Right ventricle myocardium inferior (tissue), 1 donor: Measurements from ENCODE around the gene ABCF3. TPM values are rescaled to one million over a fixed set of nuclear protein-coding genes. Genes with fewer than 3 reads are reported as not detected.

Experiments
- ATAC-seq: fragments of 200-7000 bp; cut with Tn5 transposase; one replicate; pipeline ENCODE4 v1.9.1; 2020; ENCODE audit warnings: mild to moderate bottlenecking, moderate library complexity
- DNase-seq: peaks from one replicate; pipeline ENCODE4 v3.0.0; 2021; ENCODE audit errors: missing footprints
- intact Hi-C: fragments of 100-400 bp; cut with DNase I; formaldehyde crosslinking; loops from one replicate; pipeline ENCODE4 v1.11.0; 2022
- microRNA-seq: library from miRNA; unstranded; fragments of <30 nt; microRNA quantifications from one replicate; pipeline ENCODE4 v1.2.0, GENCODE V29; 2020
- total RNA-seq: library from RNA; stranded (reverse); fragmentation: NEBNext Ultra II Directional; extraction: Animal tissue kit (Norgen Biotek cat#: 25700); gene quantifications from one replicate; pipeline ENCODE4 v1.2.1, GENCODE V29; 2021
- donor health status: DM: no; HTN: yes; CAD: no; lungs with severe emphysema.

ABCF3 gene
- total RNA-seq, 1 donor from 2014 or later: 68.2 TPM

GRCh38 chr3:184239221-184239620, 53.2 kb downstream of the ABCF3 start:
- intact Hi-C loops: no loop called here
- no peak for DNase-seq
- ATAC-seq: no peak

GRCh38 chr3:184239708-184240107, 53.7 kb downstream of the ABCF3 start:
- DNase-seq (no peak), ATAC-seq (no peak)
- intact Hi-C loops: no loop called here

- DNase-seq: no peak
- ATAC-seq: no peak
- intact Hi-C loops: no loop called here
Measured at GRCh38 chr3:184240384-184241140, 54.6 kb downstream of the ABCF3 start.

DNA sequence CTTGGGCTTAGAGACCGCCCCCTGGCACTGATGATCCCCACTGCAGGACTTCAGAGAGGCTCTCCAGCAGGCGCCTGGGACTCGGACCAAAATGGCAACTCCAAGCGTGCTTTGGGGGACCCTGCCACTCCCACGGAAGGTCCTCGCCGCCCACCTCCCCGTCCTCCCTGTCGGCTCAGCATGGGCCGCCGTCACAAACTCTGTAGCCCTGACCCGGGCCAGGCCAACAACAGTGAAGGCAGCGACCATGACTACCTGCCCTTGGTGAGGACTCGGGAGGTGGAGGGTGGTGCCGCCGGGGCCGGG, 55.1 kb downstream of the ABCF3 start:
- ATAC-seq (no peak), DNase-seq (no peak)
- intact Hi-C loops: no loop called here

DNA sequence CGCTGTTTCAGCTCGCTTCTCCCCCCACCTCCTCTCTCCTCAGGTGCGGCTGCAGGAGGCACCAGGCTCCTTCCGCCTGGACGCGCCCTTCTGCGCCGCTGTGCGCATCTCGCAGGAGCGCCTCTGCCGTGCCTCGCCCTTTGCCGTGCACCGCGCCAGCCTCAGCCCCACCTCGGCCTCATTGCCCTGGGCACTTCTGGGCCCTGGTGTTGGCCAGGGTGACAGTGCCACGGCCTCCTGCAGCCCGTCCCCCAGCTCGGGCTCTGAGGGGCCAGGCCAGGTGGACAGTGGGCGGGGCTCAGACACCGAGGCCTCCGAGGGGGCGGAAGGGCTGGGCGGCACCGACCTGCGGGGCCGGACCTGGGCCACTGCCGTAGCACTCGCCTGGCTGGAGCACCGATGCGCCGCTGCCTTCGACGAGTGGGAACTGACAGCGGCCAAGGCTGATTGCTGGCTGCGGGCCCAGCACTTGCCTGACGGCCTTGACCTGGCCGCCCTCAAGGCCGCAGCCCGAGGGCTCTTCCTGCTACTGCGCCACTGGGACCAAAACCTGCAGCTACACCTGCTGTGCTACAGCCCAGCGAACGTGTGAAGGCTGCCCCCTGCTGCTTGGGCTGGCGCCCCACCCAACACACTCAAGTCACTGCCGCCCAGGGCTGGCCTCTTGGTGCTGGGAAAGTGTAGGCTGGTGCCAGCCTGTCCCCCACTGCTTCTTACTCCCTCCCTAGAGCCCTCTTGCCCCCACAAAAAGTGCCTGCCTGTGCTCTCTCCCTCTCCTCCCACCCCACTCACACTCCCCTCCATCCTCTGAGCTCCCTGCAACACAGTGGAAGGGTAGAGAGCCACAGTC, 55.7 kb downstream of the ABCF3 start:
- ATAC-seq: peak; percentile 61
- intact Hi-C loops: no loop called here
- no peak for DNase-seq

DNA sequence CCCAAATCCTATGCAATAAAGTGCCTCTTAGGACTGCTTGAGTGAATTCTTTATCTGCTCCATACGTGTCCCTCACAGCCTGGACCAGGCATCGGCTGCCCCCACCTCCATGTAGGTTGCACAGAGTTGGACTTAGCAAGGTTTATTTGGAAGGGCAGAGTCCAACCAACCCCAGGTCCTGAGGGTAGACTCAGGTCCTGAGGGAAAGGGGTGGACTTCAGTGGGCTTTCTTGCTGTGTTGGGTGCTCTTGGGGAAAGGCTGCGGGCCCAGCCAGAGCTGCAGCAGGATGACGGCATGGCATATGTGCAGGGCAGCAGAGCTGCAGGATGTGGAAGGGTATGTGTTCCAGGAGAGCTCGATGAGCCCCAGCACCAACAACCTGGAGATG, 56.3 kb downstream of the ABCF3 start:
- no peak for DNase-seq
- intact Hi-C loops: no loop called here
- no peak for ATAC-seq

Small RNA genes lying within 50 kb of the gene (microRNA-seq; reads per million reads assigned to microRNA genes)
- not detected for gene MIR1224

Other genes starting within 250 kb of the ABCF3 start
- gene ABCC5, start 168.3 kb upstream of the ABCF3 start, total RNA-seq: 48.2 TPM
- not detected for gene HTR3D, start 154.5 kb upstream of the ABCF3 start, total RNA-seq
- not detected for gene HTR3C, start 133.2 kb upstream of the ABCF3 start, total RNA-seq
- not detected for gene HTR3E, start 89.1 kb upstream of the ABCF3 start, total RNA-seq
- gene EIF2B5, start 50.8 kb upstream of the ABCF3 start, total RNA-seq: 32.2 TPM
- gene DVL3, start 30.8 kb upstream of the ABCF3 start, total RNA-seq: 60.7 TPM
- gene AP2M1, start 11.3 kb upstream of the ABCF3 start, total RNA-seq: 269 TPM
- not detected for gene VWA5B2, start 43.4 kb downstream of the ABCF3 start, total RNA-seq
- 18.4 TPM for gene ALG3, start 62.8 kb downstream of the ABCF3 start, total RNA-seq
- 1.7 TPM for gene EEF1AKMT4, start 63.5 kb downstream of the ABCF3 start, total RNA-seq
- not detected for gene CAMK2N2, start 75.4 kb downstream of the ABCF3 start, total RNA-seq
- gene ECE2, start 89.8 kb downstream of the ABCF3 start, total RNA-seq: not detected
- 228 TPM for gene PSMD2, start 113.0 kb downstream of the ABCF3 start, total RNA-seq
- 274 TPM for gene EIF4G1, start 128.4 kb downstream of the ABCF3 start, total RNA-seq
- 33.4 TPM for gene FAM131A, start 151.4 kb downstream of the ABCF3 start, total RNA-seq
- 2.9 TPM for gene CLCN2, start 175.4 kb downstream of the ABCF3 start, total RNA-seq
- 27.1 TPM for gene POLR2H, start 175.5 kb downstream of the ABCF3 start, total RNA-seq
- 0.35 TPM for gene THPO, start 192.0 kb downstream of the ABCF3 start, total RNA-seq
- 8.7 TPM for gene CHRD, start 193.9 kb downstream of the ABCF3 start, total RNA-seq